AG04450 (cell line): Measurements from ENCODE around the gene ARNT2. TPM values are rescaled to one million over a fixed set of nuclear protein-coding genes. Genes with fewer than 3 reads are reported as not detected.
"Not testable (repeated sequence)": the region's sequence is repeated elsewhere in the genome, so short reads cannot be mapped to it uniquely, and the experiment has no call there.

Experiments
- CTCF ChIA-PET: fragments of 300-600, 350-600 bp; formaldehyde crosslinking; extraction: SDS; loops from one replicate; lab custom pipeline; 2022; ENCODE audit warnings: antibody characterized with exemption, inconsistent platforms; lab: Charles Lee
- POLR2A ChIA-PET: fragments of 350-600 bp; formaldehyde crosslinking; extraction: SDS; loops from one replicate; lab custom pipeline; 2021; ENCODE audit warnings: antibody characterized with exemption, inconsistent platforms; lab: Yijun Ruan, JAX
- DNase-seq: peaks from one replicate; pipeline ENCODE4 v3.0.0-alpha.2; 2011; ENCODE audit warnings: low read depth, low spot score
- H3K27ac ChIP-seq: one replicate; pipeline ENCODE4 v1.5.1; 2012; ENCODE audit warnings: low read depth, low read length, control low read depth
- H3K27me3 ChIP-seq: one replicate; pipeline ENCODE4 v1.6.0; 2012; ENCODE audit warnings: low read length; ENCODE audit not compliant: control insufficient read depth, insufficient read depth
- H3K4me3 ChIP-seq: 2 replicates; pipeline ENCODE4 v1.5.1; 2011; ENCODE audit warnings: mild to moderate bottlenecking, low read depth, low read length, control low read depth
- H3K9me3 ChIP-seq: 2 replicates; pipeline ENCODE4 v1.5.1; 2012; ENCODE audit warnings: low read length; ENCODE audit not compliant: control insufficient read depth, insufficient read depth
- CTCF ChIP-seq: IDR thresholded peaks from 2 replicates; pipeline ENCODE4 v1.5.1; 2011; ENCODE audit warnings: low read depth, low read length, control low read depth, inconsistent platforms
- polyA plus RNA-seq: library from polyadenylated mRNA; depleted of rRNA; stranded (reverse); fragments of >200 nt; gene quantifications from 2 replicates; pipeline ENCODE4 v1.2.3, GENCODE V29; 2011; rRNA removed

Gene ARNT2
- polyA plus RNA-seq, 1 experiment, result 36.8 TPM

GRCh38 chr15:80643431-80643951 lies 239.3 kb downstream of the ARNT2 start:
- H3K27ac ChIP-seq, result no peak overlapping the region
- ChIA-PET POLR2A (no interaction called here), CTCF (no interaction called here)
- H3K9me3 ChIP-seq, result peaks cover 28% of the 10 kb centered on the region
- no peak for TF ChIP-seq CTCF
- DNase-seq, result no peak
- no peak overlapping the region for H3K4me3 ChIP-seq
- no peaks in the 10 kb centered on the region for H3K27me3 ChIP-seq

GRCh38 chr15:80645494-80646065 lies 241.4 kb downstream of the ARNT2 start:
- Histone ChIP-seq H3K9me3 (peaks cover 19% of the 10 kb centered on the region), H3K4me3 (no peak overlapping the region), H3K27me3 (no peaks in the 10 kb centered on the region), H3K27ac (no peak overlapping the region)
- POLR2A ChIA-PET, result interaction anchor here (0.6 kb wide), 1 partner anchor 14 kb away, joined by 3 read pairs; no protein-coding TSS in a partner anchor
- CTCF ChIA-PET, result no interaction called here
- no peak for DNase-seq
- no peak for TF ChIP-seq CTCF

- H3K27ac ChIP-seq, DNase-seq, H3K27me3 ChIP-seq, POLR2A ChIA-PET, H3K4me3 ChIP-seq, CTCF ChIA-PET, H3K9me3 ChIP-seq: not testable (repeated sequence)
These were observed 243.2 kb downstream of the ARNT2 start for GRCh38 chr15:80647424-80647823.

Other genes with a start within 250 kb of the ARNT2 start
- not detected in 2 replicates for gene CTXND1, start 152.2 kb upstream of the ARNT2 start, polyA plus RNA-seq